WTC11 (cell line): ENCODE measurements around the gene NNT. TPM values are rescaled to one million over a fixed set of nuclear protein-coding genes. Genes with fewer than 3 reads are reported as not detected.

Source experiments
- ATAC-seq: fragments of 200-7000 bp; cut with Tn5 transposase; 2 replicates; pipeline ENCODE4 v1.10.0; 2021; ENCODE audit warnings: mild to moderate bottlenecking, moderate library complexity
- CTCF ChIA-PET: fragments of 300-600 bp; sonication (Branson Sonifier 250); formaldehyde crosslinking; loops from one replicate; lab custom pipeline; 2021; ENCODE audit warnings: antibody characterized with exemption; lab: Charles Lee
- POLR2A ChIA-PET: fragments of 350-600 bp; sonication (Branson Sonifier 250); formaldehyde crosslinking; loops from one replicate; lab custom pipeline; 2021; ENCODE audit warnings: antibody characterized with exemption; lab: Charles Lee
- DNase-seq: peaks from one replicate; pipeline ENCODE4 v3.0.0; 2021; ENCODE audit warnings: low spot score
- H3K27ac Mint-ChIP-seq: 2 replicates; pipeline ENCODE4 v1.8.0; 2021; ENCODE audit warnings: mixed read lengths
- H3K27me3 Mint-ChIP-seq: 2 replicates; pipeline ENCODE4 v1.8.0; 2021; ENCODE audit warnings: low read depth, mild to moderate bottlenecking, moderate library complexity, mixed read lengths
- H3K36me3 Mint-ChIP-seq: 2 replicates; pipeline ENCODE4 v1.8.0; 2021; ENCODE audit warnings: mixed read lengths
- H3K4me1 Mint-ChIP-seq: 2 replicates; pipeline ENCODE4 v1.8.0; 2022; ENCODE audit warnings: mixed read lengths
- H3K4me3 Mint-ChIP-seq: 2 replicates; pipeline ENCODE4 v1.8.0; 2021; ENCODE audit warnings: mild to moderate bottlenecking, moderate library complexity, mixed read lengths
- H3K9me3 Mint-ChIP-seq: 2 replicates; pipeline ENCODE4 v1.8.0; 2021; ENCODE audit warnings: mixed read lengths
- CREM ChIP-seq: sonication (generic); formaldehyde crosslinking; IDR thresholded peaks from 2 replicates; pipeline ENCODE4 v1.8.1; 2022; ENCODE audit warnings: mild to moderate bottlenecking, missing genetic modification reagents, moderate library complexity
- HMGA2 ChIP-seq: fragments of 250-450 bp; sonication (Bioruptor Pico); IDR thresholded peaks from 2 replicates; pipeline ENCODE4 v1.4.0; 2021; ENCODE audit warnings: mild to moderate bottlenecking, moderate library complexity
- total RNA-seq: library from RNA; stranded (reverse); gene quantifications from 3 replicates; pipeline ENCODE4 v1.2.3, GENCODE V29; 2021
- TF ChIP-seq, protein P1 (sequence below): sonication (generic); formaldehyde crosslinking; IDR thresholded peaks from 2 replicates; pipeline ENCODE4 v1.8.0; 2023; ENCODE audit warnings: missing genetic modification reagents
- TF ChIP-seq, protein P2 (sequence below): fragments of 250-450 bp; sonication (Bioruptor Pico); conservative IDR thresholded peaks from 2 replicates; pipeline ENCODE4 v1.9.0; 2021; ENCODE audit warnings: mild to moderate bottlenecking
- TF ChIP-seq, protein P3 (sequence below): sonication (generic); formaldehyde crosslinking; IDR thresholded peaks from 2 replicates; pipeline ENCODE4 v1.8.0; 2023; ENCODE audit warnings: mild to moderate bottlenecking, missing genetic modification reagents
- TF ChIP-seq, protein P4 (sequence below): sonication (generic); formaldehyde crosslinking; conservative IDR thresholded peaks from 2 replicates; pipeline ENCODE4 v1.8.1; 2023; ENCODE audit warnings: mild to moderate bottlenecking, low read depth, missing genetic modification reagents, moderate library complexity

NNT gene
- total RNA-seq, 1 experiment from 2014 or later, result 37.6 TPM

GRCh38 chr5:43619911-43620310, 16.9 kb downstream of the NNT start:
- Mint-ChIP-seq H3K36me3 (no peaks in the 10 kb centered on the region), H3K27me3 (no peaks in the 10 kb centered on the region), H3K27ac (no peak overlapping the region; the same call in 1 of the 2 replicates), H3K9me3 (no peaks in the 10 kb centered on the region), H3K4me1 (peaks cover 5% of the 10 kb centered on the region; the same call in 1 of the 2 replicates), H3K4me3 (no peak overlapping the region)
- ATAC-seq (no peak), DNase-seq (no peak)
- POLR2A ChIA-PET, result no interaction called here
- CTCF ChIA-PET, result no interaction called here
- TF ChIP-seq HMGA2 (CRISPR knock-in tag), result no peak
- TF ChIP-seq, protein P1, sequence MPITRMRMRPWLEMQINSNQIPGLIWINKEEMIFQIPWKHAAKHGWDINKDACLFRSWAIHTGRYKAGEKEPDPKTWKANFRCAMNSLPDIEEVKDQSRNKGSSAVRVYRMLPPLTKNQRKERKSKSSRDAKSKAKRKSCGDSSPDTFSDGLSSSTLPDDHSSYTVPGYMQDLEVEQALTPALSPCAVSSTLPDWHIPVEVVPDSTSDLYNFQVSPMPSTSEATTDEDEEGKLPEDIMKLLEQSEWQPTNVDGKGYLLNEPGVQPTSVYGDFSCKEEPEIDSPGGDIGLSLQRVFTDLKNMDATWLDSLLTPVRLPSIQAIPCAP, result no peak

GRCh38 chr5:43620944-43621505, 18.0 kb downstream of the NNT start:
- POLR2A ChIA-PET, result no interaction called here
- Mint-ChIP-seq H3K27me3 (no peaks in the 10 kb centered on the region), H3K4me3 (no peak overlapping the region), H3K27ac (no peak overlapping the region), H3K4me1 (peaks cover 5% of the 10 kb centered on the region; the same call in 1 of the 2 replicates), H3K9me3 (no peaks in the 10 kb centered on the region), H3K36me3 (no peaks in the 10 kb centered on the region)
- ATAC-seq (no peak), DNase-seq (no peak)
- TF ChIP-seq, protein P2, sequence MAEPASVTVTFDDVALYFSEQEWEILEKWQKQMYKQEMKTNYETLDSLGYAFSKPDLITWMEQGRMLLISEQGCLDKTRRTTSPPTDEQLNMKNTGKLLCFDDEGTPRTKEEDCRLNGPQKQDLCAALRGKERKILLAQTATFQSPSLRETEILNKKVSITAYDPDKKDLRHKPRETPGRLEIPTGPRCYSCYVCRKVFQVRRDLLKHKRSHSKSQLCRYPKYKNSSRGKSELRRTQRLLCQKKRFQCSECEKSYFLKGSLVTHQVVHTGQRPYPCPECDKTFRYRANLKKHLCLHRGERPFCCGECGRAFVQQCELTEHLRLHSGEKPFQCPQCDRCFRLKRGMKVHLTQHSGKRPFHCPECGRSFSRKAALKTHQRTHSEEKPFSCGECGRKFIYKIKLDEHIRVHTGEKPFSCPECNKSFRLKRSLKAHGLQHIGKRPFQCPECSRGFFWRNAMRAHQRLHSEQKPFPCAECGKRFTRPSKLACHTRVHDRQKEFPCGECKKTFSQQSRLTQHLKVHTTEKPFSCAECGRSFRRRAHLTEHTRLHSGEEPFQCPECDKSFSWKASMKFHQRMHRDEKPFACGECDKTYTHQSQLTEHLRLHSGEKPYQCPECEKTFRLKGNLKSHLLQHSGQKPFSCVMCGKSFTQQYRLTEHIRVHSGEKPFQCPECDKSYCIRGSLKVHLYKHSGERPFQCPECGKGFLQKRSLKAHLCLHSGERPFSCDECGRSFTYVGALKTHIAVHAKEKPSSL, result no peak
- TF ChIP-seq, protein P3, sequence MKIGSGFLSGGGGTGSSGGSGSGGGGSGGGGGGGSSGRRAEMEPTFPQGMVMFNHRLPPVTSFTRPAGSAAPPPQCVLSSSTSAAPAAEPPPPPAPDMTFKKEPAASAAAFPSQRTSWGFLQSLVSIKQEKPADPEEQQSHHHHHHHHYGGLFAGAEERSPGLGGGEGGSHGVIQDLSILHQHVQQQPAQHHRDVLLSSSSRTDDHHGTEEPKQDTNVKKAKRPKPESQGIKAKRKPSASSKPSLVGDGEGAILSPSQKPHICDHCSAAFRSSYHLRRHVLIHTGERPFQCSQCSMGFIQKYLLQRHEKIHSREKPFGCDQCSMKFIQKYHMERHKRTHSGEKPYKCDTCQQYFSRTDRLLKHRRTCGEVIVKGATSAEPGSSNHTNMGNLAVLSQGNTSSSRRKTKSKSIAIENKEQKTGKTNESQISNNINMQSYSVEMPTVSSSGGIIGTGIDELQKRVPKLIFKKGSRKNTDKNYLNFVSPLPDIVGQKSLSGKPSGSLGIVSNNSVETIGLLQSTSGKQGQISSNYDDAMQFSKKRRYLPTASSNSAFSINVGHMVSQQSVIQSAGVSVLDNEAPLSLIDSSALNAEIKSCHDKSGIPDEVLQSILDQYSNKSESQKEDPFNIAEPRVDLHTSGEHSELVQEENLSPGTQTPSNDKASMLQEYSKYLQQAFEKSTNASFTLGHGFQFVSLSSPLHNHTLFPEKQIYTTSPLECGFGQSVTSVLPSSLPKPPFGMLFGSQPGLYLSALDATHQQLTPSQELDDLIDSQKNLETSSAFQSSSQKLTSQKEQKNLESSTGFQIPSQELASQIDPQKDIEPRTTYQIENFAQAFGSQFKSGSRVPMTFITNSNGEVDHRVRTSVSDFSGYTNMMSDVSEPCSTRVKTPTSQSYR (CRISPR knock-in tag), result no peak
- TF ChIP-seq, protein P4, sequence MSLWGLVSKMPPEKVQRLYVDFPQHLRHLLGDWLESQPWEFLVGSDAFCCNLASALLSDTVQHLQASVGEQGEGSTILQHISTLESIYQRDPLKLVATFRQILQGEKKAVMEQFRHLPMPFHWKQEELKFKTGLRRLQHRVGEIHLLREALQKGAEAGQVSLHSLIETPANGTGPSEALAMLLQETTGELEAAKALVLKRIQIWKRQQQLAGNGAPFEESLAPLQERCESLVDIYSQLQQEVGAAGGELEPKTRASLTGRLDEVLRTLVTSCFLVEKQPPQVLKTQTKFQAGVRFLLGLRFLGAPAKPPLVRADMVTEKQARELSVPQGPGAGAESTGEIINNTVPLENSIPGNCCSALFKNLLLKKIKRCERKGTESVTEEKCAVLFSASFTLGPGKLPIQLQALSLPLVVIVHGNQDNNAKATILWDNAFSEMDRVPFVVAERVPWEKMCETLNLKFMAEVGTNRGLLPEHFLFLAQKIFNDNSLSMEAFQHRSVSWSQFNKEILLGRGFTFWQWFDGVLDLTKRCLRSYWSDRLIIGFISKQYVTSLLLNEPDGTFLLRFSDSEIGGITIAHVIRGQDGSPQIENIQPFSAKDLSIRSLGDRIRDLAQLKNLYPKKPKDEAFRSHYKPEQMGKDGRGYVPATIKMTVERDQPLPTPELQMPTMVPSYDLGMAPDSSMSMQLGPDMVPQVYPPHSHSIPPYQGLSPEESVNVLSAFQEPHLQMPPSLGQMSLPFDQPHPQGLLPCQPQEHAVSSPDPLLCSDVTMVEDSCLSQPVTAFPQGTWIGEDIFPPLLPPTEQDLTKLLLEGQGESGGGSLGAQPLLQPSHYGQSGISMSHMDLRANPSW (CRISPR knock-in tag), result no peak
- CTCF ChIA-PET, result interaction anchor here (2.9 kb wide), 1 partner anchor 10 kb away, joined by 20 read pairs; no protein-coding TSS in a partner anchor

DNA sequence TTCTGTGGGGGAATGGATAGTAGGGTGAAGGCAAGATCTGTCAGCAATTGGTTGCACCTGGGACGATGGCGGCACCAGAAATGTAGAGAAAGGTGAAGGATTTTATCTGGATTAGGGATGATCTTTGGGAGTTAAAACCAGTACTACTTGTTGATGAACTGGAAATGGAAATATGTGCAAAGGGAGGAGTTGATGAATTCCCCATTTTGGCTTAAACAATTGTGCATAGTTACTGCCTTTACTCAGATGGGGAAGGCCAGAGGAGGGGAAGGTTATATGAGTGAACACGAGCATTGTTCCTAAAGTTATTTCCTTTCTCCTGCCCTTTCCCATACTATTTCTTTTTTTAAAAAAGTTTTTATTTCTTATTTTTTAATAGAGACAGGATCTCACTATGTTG, 19.1 kb downstream of the NNT start:
- Mint-ChIP-seq H3K4me3 (no peak overlapping the region), H3K27ac (peak overlapping the region; percentile 5; the same call in 1 of the 2 replicates), H3K36me3 (no peaks in the 10 kb centered on the region), H3K4me1 (peaks cover 5% of the 10 kb centered on the region; the same call in 1 of the 2 replicates), H3K27me3 (no peaks in the 10 kb centered on the region), H3K9me3 (no peaks in the 10 kb centered on the region)
- no peak for ATAC-seq
- POLR2A ChIA-PET, result interaction anchor here (0.5 kb wide), 1 partner anchor 168 kb away, joined by 5 read pairs; no protein-coding TSS in a partner anchor
- DNase-seq, result no peak
- TF ChIP-seq, protein P2, result no peak
- no peak for TF ChIP-seq CREM (CRISPR knock-in tag)
- CTCF ChIA-PET, result interaction anchor here (2.9 kb wide), 1 partner anchor 9 kb away, joined by 20 read pairs; no protein-coding TSS in a partner anchor
